Measurements from ENCODE around the gene WDR18. TPM values are rescaled to one million over a fixed set of nuclear protein-coding genes. Genes with fewer than 3 reads are reported as not detected.

The WDR18 gene
- total RNA-seq, 1 experiment from 2014 or later = 94.7 TPM

GRCh38 chr19:976476-976875 is 7.7 kb upstream of the WDR18 start:
- Histone ChIP-seq H3K79me1 (ENCODE audit: insufficient read depth, low read depth, low read length, poor library complexity, severe bottlenecking) (no peaks in the 10 kb centered on the region), H2AK5ac (ENCODE audit: insufficient read length, low read length) (no peak overlapping the region), H4K20me1 (ENCODE audit: control insufficient read depth, insufficient read depth, insufficient read length) (no peaks in the 10 kb centered on the region), H2BK120ac (ENCODE audit: low read depth, low read length, poor library complexity, severe bottlenecking) (no peak overlapping the region), H4K91ac (ENCODE audit: insufficient read length, low read depth, low read length) (no peak overlapping the region), H2BK15ac (ENCODE audit: low read depth, low read length) (no peak overlapping the region), H4K8ac (replicated peaks; ENCODE audit: insufficient read length, low read depth, low read length) (no peak overlapping the region), H3K23ac (ENCODE audit: insufficient read length, low read depth, low read length) (no peak overlapping the region), H3K4me1 (ENCODE audit: insufficient read depth, low read length) (no peaks in the 10 kb centered on the region), H3K27ac (ENCODE audit: insufficient read length, low read depth, low read length) (no peak overlapping the region), H3K4me2 (ENCODE audit: insufficient read depth, insufficient read length, low read length) (no peak overlapping the region), H4K5ac (ENCODE audit: insufficient read length, low read depth, low read length) (no peak overlapping the region), H3T11ph (ENCODE audit: low read length) (no peak overlapping the region), H2BK5ac (ENCODE audit: insufficient read length, low read length) (no peak overlapping the region), H2BK12ac (ENCODE audit: insufficient read length, low read depth, low read length) (no peak overlapping the region), H3K18ac (ENCODE audit: insufficient read length, low read depth, low read length) (no peak overlapping the region), H3K9ac (ENCODE audit: extremely low read depth, insufficient read length, low read length) (no peak overlapping the region), H3K4ac (ENCODE audit: low read depth, low read length) (no peak overlapping the region), H2BK20ac (ENCODE audit: low read depth, low read length, poor library complexity, severe bottlenecking) (no peak overlapping the region), H3K56ac (ENCODE audit: insufficient read length, low read depth, low read length) (no peak overlapping the region), H2AFZ (ENCODE audit: low read length) (no peak overlapping the region), H3K9me3 (ENCODE audit: control insufficient read depth, low read depth, low read length) (no peaks in the 10 kb centered on the region), H3K27me3 (ENCODE audit: insufficient read depth, low read length) (no peaks in the 10 kb centered on the region), H3K14ac (ENCODE audit: insufficient read depth, low read length) (no peak overlapping the region), H3K23me2 (ENCODE audit: insufficient read length, low read depth, low read length, poor library complexity, severe bottlenecking) (no peaks in the 10 kb centered on the region), H3K79me2 (ENCODE audit: insufficient read depth, low read length) (no peaks in the 10 kb centered on the region)
- Mint-ChIP-seq H3K36me3 (ENCODE audit: insufficient read depth in 1 of 3, low read depth in 3 of 3) (peaks cover 6 to 10% (median 9%) of the 10 kb centered on the region in 3 experiments), H3K27ac (peak overlapping the region in 1 of 3 experiments; percentile 74; a peak in 1 of 7 replicates), H3K4me1 (peaks cover 2 to 26% of the 10 kb centered on the region in 2 experiments), H3K27me3 (ENCODE audit: low read depth) (no peaks in the 10 kb centered on the region), H3K9me3 (no peaks in the 10 kb centered on the region), H3K4me3 (peak overlapping the region in 1 of 2 experiments; percentile 20; a peak in 1 of 5 replicates)
- no peak for TF ChIP-seq CTCF (conservative IDR thresholded peaks at IDR 0.05)
- no peak for DNase-seq
- no CpG with 5 or more reads among the region's 10 CpGs for WGBS (ENCODE audit: extremely low coverage, insufficient read length, low lambda C conversion rate)

Measured in H9 (cell line).